DMS79 (cell line): ENCODE data around the gene STPG1.

Source experiments
- DNase-seq: peaks from one replicate; lab custom pipeline; 2025; lab: John Stamatoyannopoulos, UW

Gene STPG1

GRCh38 chr1:24317956-24318614 is 95.5 kb downstream of the STPG1 start:
- DNase-seq = no peak

DNA sequence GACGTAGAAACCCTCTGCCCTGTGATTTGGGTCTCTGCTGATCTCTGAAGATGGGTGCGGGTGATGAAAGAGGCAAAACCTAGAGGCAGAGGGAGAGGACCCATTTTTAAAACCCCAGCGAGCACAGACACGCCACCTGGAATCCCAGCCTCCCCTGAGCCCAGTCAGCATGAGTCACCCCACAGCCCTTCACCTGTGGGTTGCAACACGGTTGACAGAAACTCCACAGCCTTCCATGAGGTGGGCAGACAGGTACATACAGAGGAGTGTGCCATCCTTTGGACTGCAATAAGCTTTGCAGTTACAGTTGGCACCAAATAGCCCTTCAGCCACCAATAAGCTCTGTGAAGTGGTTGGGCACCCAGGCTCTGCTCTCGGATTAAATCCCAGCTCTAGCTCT is 96.5 kb downstream of the STPG1 start:
- no peak for DNase-seq

- DNase-seq = no peak
Observed at GRCh38 chr1:24316645-24317044, 96.9 kb downstream of the STPG1 start.

- DNase-seq = peak; percentile 78
Observed at GRCh38 chr1:24315391-24315790, 98.2 kb downstream of the STPG1 start.

DNA sequence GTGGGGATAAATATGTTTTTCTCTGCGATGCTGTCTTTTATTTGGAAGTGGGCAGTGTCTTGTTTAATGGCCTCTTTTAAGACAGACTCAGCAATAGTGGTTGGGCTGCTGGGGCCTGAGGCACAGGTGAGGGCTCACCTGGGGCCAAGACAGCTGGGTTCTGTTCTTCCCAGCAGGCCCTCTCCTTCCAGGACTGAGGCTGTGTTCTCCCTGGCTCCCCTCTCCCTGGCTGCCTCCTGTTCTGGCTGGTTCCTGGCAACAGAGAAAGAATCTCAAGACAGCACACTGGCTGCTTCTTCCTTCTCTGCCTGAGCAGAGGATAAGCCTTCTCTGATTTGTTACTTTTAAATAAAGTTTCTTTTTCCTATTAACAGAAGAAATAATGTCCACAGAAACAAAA is 101.8 kb downstream of the STPG1 start:
- DNase-seq = no peak

- DNase-seq = no peak
Observed at GRCh38 chr1:24311234-24311633, 102.3 kb downstream of the STPG1 start.

DNA sequence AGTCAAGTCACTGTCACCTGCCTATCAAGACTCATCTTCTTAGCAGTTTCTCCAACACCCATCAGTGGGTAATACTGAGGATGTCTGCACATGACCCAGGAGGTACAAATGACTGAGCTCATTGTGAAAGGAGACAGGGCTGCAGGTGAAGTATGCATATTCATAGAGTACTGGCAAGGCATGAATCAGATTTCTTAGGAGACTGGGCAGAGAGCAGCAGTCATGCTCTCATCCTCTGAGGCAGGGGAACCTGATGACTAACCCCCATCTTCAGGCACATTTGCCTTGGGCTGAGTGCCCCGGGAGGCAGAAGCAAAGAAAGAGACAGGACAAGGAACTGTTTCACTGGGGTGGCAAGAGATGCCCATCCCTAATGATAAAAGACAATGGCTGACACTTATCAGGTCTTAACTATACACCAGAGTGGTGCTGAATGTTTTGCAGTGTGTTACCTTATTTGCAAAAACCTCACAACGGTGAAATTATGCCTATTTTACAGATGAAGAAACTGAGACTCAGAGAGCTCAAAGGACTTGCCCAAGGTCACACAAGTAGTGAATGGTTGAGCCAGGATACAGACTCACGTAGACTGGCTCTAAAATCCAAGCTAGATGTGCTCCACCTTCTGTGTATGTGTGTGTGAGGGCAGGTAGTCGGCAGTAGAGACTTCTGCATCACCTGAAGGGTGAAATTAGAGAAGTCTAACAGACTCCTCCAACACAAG is 103.7 kb downstream of the STPG1 start:
- DNase-seq = no peak

DNA sequence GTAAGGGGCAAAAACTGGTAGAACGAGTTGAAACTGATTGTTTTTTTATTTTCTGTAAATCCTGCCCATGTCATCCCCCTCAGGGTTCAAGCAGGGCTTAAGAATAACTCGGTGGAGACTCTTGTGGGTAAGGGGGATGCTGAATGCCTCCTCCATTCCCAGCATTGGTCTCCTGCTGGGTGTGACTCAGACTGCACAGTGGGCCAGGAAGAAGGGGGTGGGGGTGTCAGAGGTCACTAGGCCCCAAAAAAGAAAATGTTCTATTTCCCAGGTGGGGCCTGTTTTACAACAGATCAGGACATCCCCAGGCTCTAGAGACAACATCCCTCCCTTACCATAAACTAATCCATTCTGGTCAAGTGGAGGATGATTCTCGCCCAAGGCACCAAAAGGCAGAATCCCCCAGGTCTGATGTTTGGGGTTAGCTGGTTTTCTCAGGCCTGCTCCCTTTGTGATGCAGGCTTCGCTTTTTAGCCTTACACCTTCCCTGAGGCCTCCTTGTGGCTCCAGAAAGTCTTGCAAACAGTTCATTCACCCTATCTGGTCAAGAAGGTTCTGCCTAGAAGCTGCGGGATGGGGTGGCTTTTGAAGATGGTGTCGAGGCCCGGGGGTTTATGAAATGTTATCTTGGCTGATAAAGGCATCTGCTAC is 105.1 kb downstream of the STPG1 start:
- DNase-seq = no peak
